OCI-LY7 (cell line): ENCODE results near the gene ARRB1. TPM values are rescaled to one million over a fixed set of nuclear protein-coding genes. Genes with fewer than 3 reads are reported as not detected.
"Not testable (repeated sequence)": the region's sequence is repeated elsewhere in the genome, so short reads cannot be mapped to it uniquely, and the experiment has no call there.

Source experiments
- BruUV-seq: library from RNA; stranded (reverse); fragments of 400-500 nt; replicated peaks from 2 replicates; lab custom pipeline; 2021; lab: Mats Ljungman, UMichigan
- CTCF ChIA-PET: fragments of 300-600 bp; sonication (Branson Sonifier 250); formaldehyde crosslinking; loops from one replicate; lab custom pipeline; 2022; ENCODE audit warnings: antibody characterized with exemption; ENCODE audit not compliant: unreplicated experiment; lab: Charles Lee
- POLR2A ChIA-PET: fragments of 300-600 bp; sonication (Branson Sonifier 250); formaldehyde crosslinking; loops from one replicate; lab custom pipeline; 2022; ENCODE audit warnings: antibody characterized with exemption; lab: Charles Lee
- DNase-seq: peaks from one replicate; pipeline ENCODE4 v3.0.0-alpha.2; 2015; ENCODE audit warnings: low spot score
- H2AFZ ChIP-seq: fragments of 200-600 bp; sonication (generic), shearing (Covaris generic); 2 replicates; pipeline ENCODE4 v1.6.1; 2014; ENCODE audit warnings: mild to moderate bottlenecking, antibody characterized with exemption, low read length, moderate library complexity
- H3K27ac ChIP-seq: fragments of 200-600 bp; sonication (generic); 2 replicates; pipeline ENCODE4 v1.5.1; 2014; ENCODE audit warnings: mixed run types, low read depth, mild to moderate bottlenecking, moderate library complexity, low read length, inconsistent platforms; ENCODE audit not compliant: poor library complexity, severe bottlenecking
- H3K36me3 ChIP-seq: fragments of 200-600 bp; sonication (generic); 2 replicates; pipeline ENCODE4 v1.6.1; 2014; ENCODE audit warnings: mild to moderate bottlenecking, antibody characterized with exemption, low read length, moderate library complexity, mixed read lengths; ENCODE audit not compliant: insufficient read depth
- H3K4me1 ChIP-seq: fragments of 200-600 bp; sonication (generic); 2 replicates; pipeline ENCODE4 v1.5.1; 2014; ENCODE audit warnings: mild to moderate bottlenecking, low read length; ENCODE audit not compliant: insufficient read depth, poor library complexity, severe bottlenecking
- H3K4me2 ChIP-seq: fragments of 200-600 bp; sonication (generic); 2 replicates; pipeline ENCODE4 v1.6.1; 2014; ENCODE audit warnings: mild to moderate bottlenecking, low read length
- H3K4me3 ChIP-seq: fragments of 200-600 bp; sonication (generic); 2 replicates; pipeline ENCODE4 v1.5.1; 2014; ENCODE audit warnings: mild to moderate bottlenecking, low read depth, low read length; ENCODE audit not compliant: poor library complexity, severe bottlenecking
- H3K79me2 ChIP-seq: fragments of 200-600 bp; sonication (generic); 2 replicates; pipeline ENCODE4 v1.6.1; 2016; ENCODE audit warnings: low read depth, mild to moderate bottlenecking, low read length, moderate library complexity, mixed read lengths; ENCODE audit not compliant: insufficient read depth
- H3K9me2 ChIP-seq: fragments of 200-600 bp; sonication (generic); 2 replicates; pipeline ENCODE4 v1.6.1; 2016; ENCODE audit warnings: mild to moderate bottlenecking, low read length, mixed read lengths; ENCODE audit not compliant: insufficient read depth
- H3K9me3 ChIP-seq: fragments of 200-600 bp; sonication (generic); 2 replicates; pipeline ENCODE4 v1.6.1; 2014; ENCODE audit warnings: mild to moderate bottlenecking, mixed run types, low read length, mixed read lengths
- H4K20me1 ChIP-seq: fragments of 200-600 bp; sonication (generic); 2 replicates; pipeline ENCODE4 v1.6.1; 2014; ENCODE audit warnings: mild to moderate bottlenecking, antibody characterized with exemption, low read length, moderate library complexity, mixed read lengths; ENCODE audit not compliant: insufficient read depth
- CTCF ChIP-seq: fragments of 200-600 bp; sonication (generic); conservative IDR thresholded peaks from 2 replicates; pipeline ENCODE4 v1.5.1; 2014; ENCODE audit warnings: mild to moderate bottlenecking, antibody characterized with exemption, low read length, moderate library complexity, mixed read lengths
- EZH2phosphoT487 ChIP-seq: fragments of 200-600 bp; sonication (generic); IDR thresholded peaks from 2 replicates; pipeline ENCODE4 v1.6.1; 2018; ENCODE audit warnings: low read depth, borderline replicate concordance, mild to moderate bottlenecking, mixed run types, antibody characterized with exemption, low read length, moderate library complexity, mixed read lengths
- intact Hi-C: fragments of 100-400 bp; cut with micrococcal nuclease; formaldehyde crosslinking; loops from one replicate; pipeline ENCODE4 v1.10.0; 2022; ENCODE audit not compliant: unreplicated experiment
- total RNA-seq, 2 experiments: library from RNA; depleted of rRNA in 1 of 2; stranded (reverse); fragments of >200 nt in 1 of 2; shearing (Covaris generic) in 1 of 2; gene quantifications; 2 replicates each; pipeline ENCODE4 v1.2.3, GENCODE V29; 2014 to 2022

Gene ARRB1
- total RNA-seq, 2 experiments from 2014 or later, result not detected

DNA sequence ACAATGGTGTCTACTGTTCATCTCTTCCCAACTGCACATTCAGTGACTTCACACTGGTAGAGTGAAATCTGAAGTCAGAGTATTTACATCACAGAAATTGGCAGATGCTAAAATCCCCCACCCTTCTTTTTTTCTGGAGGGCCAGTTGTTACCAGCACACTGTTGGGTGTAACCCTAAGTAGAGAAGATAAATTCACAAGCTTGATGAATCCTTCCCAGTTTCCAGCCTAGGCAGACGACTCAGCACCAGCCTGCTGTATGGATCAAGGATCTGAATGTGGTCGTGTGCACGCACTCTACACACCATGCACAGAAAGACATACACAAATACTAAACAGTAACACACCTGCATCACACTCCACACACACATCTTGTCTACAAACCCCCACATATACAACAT lies 46.0 kb downstream of the ARRB1 start:
- no peaks in the 10 kb centered on the region for H3K9me2 ChIP-seq
- no peak overlapping the region for H3K4me3 ChIP-seq
- no peaks in the 10 kb centered on the region for H3K79me2 ChIP-seq
- no peak for DNase-seq
- H2AFZ ChIP-seq, result no peak overlapping the region
- no peaks in the 10 kb centered on the region for H3K36me3 ChIP-seq
- no peaks in the 10 kb centered on the region for H3K4me1 ChIP-seq
- BruUV-seq, result no TSS peak
- no peak overlapping the region for H3K4me2 ChIP-seq
- intact Hi-C loops, result no loop called here
- no peaks in the 10 kb centered on the region for H4K20me1 ChIP-seq
- no peaks in the 10 kb centered on the region for H3K9me3 ChIP-seq
- ChIA-PET POLR2A (no interaction called here), CTCF (no interaction called here)
- TF ChIP-seq CTCF, result no peak
- TF ChIP-seq EZH2phosphoT487, result no peak
- H3K27ac ChIP-seq, result no peak overlapping the region

DNA sequence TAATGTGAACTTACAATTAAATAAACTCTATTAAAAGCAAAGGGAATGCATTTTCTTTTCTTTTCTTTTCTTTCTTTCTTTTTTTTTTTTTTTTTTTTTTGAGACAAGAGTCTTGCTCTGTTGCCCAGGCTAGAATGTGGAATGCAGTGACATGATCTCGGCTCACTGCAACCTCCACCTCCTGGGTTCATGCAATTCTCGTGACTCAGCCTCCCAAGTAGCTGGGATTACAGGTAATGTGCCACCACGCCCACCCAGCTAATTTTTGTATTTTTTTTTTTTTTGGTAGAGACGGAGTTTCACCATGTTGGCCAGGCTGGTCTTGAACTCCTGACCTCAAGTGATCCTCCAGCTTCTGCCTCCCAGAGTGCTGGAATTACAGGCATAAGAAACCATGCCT lies 46.5 kb downstream of the ARRB1 start:
- intact Hi-C loops, H3K36me3 ChIP-seq, H3K4me1 ChIP-seq, H3K9me2 ChIP-seq, DNase-seq, POLR2A ChIA-PET, H3K4me2 ChIP-seq, H3K4me3 ChIP-seq, BruUV-seq, H3K27ac ChIP-seq, H3K9me3 ChIP-seq, CTCF ChIA-PET, H2AFZ ChIP-seq, H4K20me1 ChIP-seq, H3K79me2 ChIP-seq: not testable (repeated sequence)

GRCh38 chr11:75303544-75304224 lies 47.8 kb downstream of the ARRB1 start:
- Histone ChIP-seq H3K4me1 (no peaks in the 10 kb centered on the region), H3K4me3 (no peak overlapping the region), H2AFZ (no peak overlapping the region), H3K9me3 (no peaks in the 10 kb centered on the region), H3K79me2 (no peaks in the 10 kb centered on the region), H3K9me2 (no peaks in the 10 kb centered on the region), H4K20me1 (no peaks in the 10 kb centered on the region), H3K4me2 (no peak overlapping the region), H3K36me3 (no peaks in the 10 kb centered on the region), H3K27ac (no peak overlapping the region)
- no peak for DNase-seq
- TF ChIP-seq EZH2phosphoT487 (no peak), CTCF (no peak)
- no TSS peak for BruUV-seq
- intact Hi-C loops, result no loop called here
- ChIA-PET CTCF (no interaction called here), POLR2A (no interaction called here)
